Measurements from ENCODE around the gene EVI5. TPM values are rescaled to one million over a fixed set of nuclear protein-coding genes. Genes with fewer than 3 reads are reported as not detected.

Gene EVI5
- polyA plus RNA-seq, 4 donors, result 18.6 to 21.8 (median 21.3) TPM

- DNase-seq (ENCODE audit: low read depth in 4 of 4, low spot score in 3 of 4), result no peak
These were observed 314.7 kb downstream of the EVI5 start for GRCh38 chr1:92470216-92470615.

- DNase-seq (ENCODE audit: low read depth in 4 of 4, low spot score in 3 of 4), result no peak
These were observed 318.1 kb downstream of the EVI5 start for GRCh38 chr1:92466683-92467352.

GRCh38 chr1:92465256-92465647 is 319.7 kb downstream of the EVI5 start:
- DNase-seq (ENCODE audit: low read depth in 4 of 4, low spot score in 3 of 4), result no peak

- no peak for DNase-seq (ENCODE audit: low read depth in 4 of 4, low spot score in 3 of 4)
These were observed 320.2 kb downstream of the EVI5 start for GRCh38 chr1:92464588-92465255.

GRCh38 chr1:92461364-92462097 is 323.4 kb downstream of the EVI5 start:
- no peak for DNase-seq (ENCODE audit: low read depth in 4 of 4, low spot score in 3 of 4)

- DNase-seq (ENCODE audit: low read depth in 4 of 4, low spot score in 3 of 4), result no peak
These were observed 325.0 kb downstream of the EVI5 start for GRCh38 chr1:92459871-92460320.

Other genes starting within 250 kb of the EVI5 start
- 1,000 to 10,000 TPM; 2,468 to 2,706 (median 2,655) TPM for gene RPL5, start 46.9 kb upstream of the EVI5 start, polyA plus RNA-seq (ENCODE audit: insufficient read length in 4 of 4)
- 1 to 10 TPM; 8.3 to 9.6 (median 9.4) TPM for gene DIPK1A, start 176.4 kb upstream of the EVI5 start, polyA plus RNA-seq (ENCODE audit: insufficient read length in 4 of 4)

All from right renal pelvis (tissue), 4 donors.